Measurements from ENCODE around the gene SAMD9.
"Not testable (repeated sequence)": the region's sequence is repeated elsewhere in the genome, so short reads cannot be mapped to it uniquely, and the experiment has no call there.

Gene SAMD9

DNA sequence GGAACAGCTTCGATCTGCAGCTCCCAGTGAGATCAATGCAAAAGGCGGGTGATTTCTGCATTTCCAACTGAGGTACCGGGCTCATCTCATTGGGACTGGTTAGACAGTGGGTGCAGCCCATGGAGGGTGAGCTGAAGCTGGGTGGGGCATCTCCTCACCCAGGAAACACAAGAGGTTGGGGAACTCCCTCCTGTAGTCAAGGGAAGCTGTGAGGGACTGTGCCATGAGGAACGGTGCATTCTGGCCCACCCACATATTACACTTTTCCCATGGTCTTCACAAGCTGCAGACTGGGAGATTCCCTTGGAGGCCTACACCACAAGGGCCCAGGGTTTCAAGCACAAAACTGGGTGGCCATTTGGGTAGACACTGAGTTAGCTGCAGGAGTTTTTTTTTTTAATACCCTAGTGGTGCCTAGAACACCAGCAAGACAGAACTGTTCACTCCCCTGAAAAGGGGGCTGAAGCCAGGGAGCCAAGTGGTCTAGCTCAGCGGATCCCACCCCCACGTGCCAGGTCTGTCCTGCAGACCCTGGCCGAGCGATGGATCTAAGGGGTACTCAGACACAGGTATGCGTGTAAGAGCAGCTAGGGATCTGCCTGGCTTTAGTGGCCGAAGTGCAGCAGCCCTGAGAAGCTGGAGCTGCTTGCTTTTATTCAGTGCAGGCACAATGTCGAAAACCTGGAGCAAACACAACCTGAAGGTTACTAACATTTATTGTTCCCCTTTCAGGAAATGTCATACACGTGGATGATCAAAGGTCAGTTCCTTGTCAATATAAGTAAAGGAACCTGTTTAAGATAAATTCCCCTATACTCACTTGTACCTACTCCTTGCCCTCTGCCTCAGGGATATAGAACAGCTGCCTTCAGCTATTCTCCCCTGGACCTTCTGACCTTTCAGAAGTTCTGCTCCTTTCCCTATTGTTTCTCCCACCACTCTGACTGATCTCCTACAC is 3.1 kb upstream of the SAMD9 start:
- no peak for DNase-seq

DNA sequence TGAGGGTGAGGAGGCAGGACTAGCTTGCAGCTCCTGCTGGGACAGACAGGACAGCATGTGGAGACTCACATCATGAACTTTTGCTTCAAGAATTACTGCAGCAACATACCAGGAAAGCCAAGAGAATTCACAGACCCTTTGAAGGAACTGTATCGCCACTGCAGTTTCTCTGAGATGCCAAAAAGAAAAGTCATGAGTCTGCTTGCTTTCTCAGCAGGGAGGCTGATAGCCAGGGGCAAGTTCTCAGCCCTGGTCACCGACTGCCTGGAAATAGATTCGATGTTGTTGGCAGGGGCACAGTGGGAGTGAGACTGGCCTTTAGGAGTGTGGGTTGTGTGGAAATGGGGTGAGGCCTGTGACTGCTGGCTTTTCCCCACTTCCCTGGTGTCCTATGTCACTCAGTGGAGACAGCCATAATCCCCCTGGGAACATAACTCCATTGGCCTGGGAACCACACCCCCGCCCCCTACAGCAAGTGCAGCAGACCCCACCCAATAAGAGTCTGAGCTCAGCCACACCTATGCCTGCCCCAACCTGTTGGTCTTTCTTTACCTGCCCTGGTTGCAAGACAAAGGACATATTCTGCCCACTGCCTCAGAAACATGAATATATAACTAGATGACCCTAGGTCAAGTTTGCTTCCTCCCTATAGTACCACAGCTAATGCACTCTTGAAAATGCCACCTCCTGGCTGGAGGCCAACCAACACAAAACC is 1.6 kb upstream of the SAMD9 start:
- no peak for DNase-seq

DNA sequence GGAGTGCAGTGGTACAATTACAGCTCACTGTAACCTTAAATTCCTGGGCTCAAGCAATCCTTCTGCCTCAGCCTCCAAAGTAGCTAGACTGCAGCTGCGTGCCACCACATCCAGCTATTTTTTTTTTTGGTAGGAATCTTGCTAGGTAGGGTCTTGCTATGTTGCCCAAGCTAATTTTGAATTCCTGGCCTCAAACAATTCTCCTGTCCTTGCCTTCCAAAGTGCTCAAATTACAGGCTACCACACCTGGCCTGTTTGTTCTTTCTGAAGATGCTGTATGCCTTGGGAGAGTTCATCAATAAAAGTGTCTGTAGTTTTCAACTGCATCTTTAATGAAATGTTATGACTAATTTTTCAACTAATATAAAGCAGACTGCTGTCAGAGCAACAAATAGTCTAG is 452 bp downstream of the SAMD9 start:
- no peak for DNase-seq

DNA sequence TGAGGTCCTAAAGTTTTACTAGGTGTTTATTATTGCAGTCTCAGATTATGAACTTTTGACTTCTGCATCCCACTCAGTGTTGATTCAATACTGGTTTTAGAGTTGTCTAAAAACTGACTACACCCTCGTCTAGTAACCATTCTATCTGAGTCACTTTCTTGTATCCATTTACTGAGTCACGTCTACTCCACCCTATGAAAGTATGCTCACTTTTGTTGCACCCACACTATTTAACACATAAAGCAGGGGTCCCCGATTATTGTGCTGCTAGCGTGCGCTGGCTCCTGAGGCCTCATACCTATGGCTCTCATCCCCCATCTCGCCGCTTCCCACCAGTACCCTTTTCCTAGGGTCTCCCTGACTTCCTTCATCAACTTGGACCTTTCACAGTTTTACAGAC is 2.0 kb downstream of the SAMD9 start:
- DNase-seq = no peak

DNA sequence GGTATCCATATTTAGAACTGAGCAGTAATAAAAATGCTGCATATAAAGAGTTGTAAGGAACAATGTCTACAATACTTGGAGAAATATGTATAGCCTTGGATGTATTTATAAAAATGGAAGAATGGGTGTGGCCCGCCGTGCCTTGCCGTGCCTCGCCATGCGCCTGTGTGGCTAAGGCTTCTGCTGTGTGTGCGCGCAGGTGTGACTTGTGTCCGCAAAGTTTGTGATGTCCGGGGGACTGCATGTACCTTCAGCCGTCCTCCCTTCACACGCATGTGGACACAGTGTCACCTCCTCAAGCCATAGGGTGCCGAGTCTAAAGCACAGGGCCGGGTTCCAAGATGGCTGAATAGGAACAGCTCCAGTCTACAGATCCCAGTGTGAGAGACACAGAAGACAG is 9.8 kb downstream of the SAMD9 start:
- DNase-seq = no peak

DNA sequence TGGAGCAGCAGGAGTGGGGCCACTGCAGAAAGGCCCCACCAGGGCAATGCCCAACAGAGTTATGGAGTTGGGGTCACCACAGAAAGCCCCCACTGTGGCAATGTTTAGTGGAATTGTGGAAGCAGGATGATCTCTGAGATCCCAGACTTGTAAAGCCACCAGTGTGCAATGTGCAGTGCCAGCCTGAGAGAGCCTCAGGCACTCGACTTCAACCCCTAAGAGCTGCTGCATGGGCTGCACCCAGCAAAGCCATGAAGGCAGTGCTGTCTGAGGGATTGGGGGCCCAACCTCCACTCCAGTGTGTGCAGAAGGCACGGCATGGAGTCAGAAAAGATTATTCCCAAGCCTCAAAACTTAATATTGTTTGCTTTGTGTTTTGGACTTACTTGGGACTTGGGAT is 20.4 kb downstream of the SAMD9 start:
- no peak for DNase-seq

DNA sequence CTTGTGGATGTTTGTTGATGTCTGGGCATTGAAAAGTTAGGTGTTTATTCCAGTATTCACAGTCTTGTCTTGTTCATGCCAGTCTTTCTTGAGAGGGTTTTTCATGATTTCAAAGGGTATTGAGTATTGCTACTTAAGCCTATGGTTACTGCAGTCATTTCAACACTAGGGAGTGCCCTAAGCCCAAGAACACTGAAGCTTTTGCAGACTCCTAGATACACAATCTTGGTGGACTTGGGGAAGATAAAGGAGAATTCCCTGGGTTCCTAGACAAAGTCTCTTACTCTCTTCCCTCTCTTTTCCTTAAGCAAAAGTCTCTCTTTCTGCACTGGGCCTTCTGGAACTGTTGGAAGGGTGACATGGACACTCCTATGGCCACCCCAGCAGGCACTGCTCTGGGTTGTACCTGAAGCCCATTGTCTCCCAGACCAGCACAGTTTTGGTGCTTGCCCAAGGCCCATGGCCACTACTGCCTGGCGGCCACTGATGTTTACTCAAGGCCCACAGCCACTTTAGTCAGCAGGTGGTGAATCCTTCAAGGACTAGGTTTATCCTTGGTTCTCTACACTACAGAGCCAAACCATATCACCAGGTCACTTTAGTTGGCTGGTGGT is 24.9 kb downstream of the SAMD9 start:
- no peak for DNase-seq

DNA sequence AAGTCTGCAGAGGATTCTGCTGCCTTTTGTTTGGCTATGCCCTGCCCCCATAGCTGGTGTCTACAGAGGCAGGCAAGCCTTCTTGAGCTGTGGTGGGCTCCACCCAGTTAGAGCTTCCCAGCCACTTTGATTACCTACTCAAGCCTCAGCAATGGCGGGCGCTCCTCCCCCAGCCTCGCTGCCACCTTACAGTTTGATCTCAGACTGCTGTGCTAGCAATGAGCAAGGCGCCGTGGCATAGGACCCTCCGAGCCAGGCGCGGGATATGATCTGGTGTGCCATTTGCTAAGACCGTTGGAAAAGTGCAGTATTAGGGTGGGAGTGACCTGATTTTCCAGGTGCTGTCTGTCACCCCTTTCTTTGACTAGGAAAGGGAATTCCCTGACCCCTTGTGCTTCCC is 44.4 kb downstream of the SAMD9 start:
- not testable (repeated sequence) for DNase-seq

DNA sequence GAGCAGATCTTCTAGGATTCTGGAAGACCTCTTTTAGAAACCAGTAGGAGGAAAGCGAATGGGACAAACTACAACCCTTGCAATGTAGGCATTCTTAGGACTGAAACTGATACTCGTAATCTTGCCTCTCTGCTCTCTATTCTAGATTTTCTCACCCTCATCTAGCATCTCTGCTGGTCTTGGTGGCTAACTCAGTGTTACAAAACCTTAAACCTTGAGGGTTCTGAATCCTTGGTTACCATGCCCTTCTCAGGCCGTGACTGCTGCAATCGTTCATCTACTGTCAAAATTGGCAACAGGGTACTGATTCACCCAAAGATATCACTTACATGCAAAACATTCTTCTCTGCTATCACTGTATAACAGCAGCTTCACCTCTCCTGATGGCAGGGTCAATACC is 55.2 kb downstream of the SAMD9 start:
- DNase-seq = no peak

DNA sequence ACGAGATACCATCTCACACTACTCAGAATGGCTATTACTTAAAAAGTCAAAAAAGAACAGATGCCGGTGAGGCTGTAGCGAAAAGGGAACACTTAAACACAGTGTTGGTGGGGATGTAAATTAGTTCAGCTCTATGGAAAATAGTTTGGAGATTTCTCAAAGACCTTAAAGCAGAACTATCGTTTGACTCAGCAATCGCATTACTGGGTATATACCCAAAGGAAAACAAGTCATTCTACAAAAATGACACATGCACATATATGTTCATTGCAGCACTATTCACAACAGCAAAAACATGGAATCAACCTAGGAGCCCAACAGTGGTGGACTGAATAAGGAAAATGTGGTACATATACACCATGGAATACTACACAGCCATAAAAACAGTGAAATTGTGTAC is 56.9 kb downstream of the SAMD9 start:
- DNase-seq = no peak

DNA sequence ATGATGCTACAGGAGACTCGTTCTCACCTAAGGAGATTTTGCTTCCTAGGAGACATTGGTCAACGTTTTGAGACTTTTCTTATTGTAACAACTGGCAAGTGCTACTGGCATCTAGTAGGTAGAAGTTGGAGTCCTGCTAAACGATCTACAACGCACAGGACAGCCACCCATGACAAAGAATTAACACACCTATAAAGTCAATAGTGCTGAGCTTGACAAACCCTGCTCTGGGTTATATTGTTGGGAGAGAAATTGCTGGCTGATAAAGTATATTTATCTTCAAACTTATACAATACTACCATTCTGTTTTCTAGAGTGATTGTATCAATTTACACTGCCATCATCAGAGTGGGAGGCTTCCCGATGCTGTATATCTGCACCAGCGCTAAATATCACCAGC is 57.8 kb downstream of the SAMD9 start:
- no peak for DNase-seq

DNA sequence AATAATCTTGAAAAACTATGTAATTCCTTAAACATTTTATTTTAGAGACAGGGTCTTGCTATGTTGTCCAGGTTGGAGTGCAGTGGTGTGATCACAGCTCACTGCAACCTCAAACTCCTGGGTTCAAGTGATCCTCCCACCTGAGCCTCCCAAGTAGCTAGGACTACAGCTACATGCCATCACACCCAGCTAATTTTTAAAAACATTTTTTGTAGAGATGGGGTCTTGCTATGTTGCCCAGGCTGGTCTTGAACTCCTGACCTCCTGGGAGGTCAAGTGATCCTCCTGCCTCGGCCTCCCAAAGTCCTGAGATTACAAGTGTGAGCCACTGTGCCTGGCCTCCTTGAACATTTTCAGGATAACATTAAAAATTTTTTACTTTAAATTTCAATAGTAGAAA is 61.2 kb downstream of the SAMD9 start:
- DNase-seq = not testable (repeated sequence)

DNA sequence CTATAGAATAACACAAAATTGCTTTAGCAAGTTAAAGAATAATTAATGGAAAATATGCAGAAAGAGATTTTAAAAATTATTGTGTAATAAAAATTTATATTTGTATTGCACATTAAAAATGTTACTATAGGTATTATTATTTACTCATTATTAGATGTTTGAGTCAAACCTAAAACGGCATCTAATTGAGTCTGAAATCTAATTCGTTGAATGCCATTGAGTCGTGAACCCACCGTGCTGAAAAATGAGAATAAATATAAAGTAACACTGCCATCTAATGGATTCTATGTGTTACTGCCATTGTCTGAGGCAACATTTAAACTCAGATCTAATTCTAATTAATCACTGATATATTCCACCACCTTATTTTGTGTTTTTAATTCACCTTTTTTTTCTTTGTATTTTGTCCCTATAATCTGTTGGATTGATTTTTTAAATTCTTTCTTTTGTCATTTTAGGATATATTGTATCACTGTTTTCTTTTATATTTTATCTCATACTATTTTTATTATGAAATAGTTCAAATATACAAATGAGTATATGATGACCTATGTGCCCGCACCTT is 62.2 kb downstream of the SAMD9 start:
- peak in 1 of 58 donors; percentile 7 for DNase-seq

DNA sequence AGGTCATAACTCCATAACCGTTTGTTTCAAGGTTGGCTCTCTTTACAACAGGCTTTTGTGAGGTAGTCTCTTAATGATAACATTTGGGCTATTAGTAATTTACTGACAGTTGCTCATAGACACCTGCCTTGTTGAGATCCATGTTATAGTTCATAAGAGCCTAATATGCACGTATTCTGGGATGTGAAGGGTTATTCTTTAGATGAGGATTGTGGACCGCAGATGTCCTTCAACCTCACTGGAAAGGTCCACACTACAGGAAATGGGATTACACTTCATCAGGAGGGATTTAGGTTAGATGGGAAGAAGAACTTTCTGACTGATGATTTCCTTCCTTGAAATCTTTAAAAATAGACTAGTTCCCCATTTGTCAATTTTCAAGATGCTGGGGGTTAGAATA is 62.8 kb downstream of the SAMD9 start:
- DNase-seq = no peak

DNA sequence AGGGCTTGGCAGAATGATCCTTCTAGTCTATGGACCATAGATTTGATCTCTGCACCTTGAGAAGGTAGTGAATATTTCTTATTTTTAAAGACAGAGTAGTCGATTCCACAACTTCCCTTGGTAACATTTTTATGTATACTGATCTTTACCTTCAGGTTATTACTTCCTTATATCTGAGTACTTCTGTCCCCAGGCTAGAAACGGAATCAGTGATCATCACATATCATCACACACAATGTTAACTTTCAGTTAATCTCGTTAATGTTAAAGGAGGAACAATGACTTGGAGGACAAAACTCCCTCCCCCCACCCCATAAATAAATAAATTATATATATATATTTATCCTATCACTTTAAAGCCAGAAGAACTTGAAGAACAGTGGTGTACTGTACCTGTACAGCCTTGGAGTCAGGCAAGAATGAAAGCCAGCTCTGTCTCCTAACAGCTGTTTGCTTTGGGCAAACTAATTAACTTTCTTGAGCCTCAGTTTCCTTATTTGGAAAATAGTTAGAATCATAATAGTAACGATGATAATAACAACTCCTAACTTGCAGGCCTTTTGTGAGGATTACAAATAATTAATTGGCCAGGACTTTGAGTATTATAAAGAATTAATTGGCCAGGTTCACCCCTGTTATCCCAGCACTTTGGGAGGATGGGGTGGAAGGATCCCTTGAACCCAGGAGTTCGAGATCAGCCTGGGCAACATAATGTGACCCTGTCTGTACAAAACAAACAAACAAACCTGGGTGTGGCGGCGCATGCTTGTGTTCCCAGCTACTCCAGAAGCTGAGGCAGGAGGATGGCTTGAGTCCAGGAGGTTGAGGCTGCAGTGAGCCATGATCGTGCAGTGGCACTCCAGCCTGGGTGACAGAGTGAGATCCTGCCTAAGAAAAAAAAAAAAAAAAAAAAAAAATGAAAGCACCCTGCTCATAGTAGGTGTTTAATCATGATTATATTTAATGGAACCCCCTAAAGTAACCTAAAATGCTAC is 63.5 kb downstream of the SAMD9 start:
- no peak for DNase-seq

DNA sequence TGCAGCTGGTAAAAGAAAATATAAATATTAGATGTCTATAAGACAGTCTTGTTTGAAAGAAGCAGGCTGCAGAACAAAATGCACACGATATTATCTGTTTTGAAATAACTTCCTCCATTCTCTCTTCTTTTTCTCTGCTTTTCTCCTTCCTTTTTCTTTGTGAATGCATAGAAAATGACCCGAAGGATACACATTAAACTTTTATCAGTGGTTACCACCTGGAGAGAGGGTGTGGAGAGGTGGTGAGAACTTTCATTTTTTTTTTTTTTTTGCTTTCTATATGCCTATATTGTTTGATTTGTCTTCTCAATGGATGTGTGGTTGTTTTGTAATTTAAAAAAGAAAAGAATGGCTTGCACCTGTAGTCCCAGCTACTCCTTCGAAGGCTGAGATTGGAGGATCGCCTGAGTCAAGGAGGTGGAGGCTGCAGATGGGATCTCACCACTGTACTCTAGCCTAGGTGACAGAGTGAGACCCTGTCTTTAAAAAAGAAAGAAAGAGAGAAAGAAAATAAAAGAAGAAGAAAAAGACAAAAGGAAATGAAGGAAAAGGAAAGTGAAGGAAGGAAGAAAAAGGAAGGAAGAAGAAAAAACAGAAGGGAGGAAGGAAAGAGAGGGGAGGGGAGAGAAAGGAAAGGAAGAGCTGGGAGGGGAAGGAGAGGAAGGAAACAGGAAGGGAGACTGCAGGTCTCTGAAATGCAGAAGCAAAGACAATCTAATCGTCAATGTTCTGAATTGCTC is 64.4 kb downstream of the SAMD9 start:
- no peak for DNase-seq

DNA sequence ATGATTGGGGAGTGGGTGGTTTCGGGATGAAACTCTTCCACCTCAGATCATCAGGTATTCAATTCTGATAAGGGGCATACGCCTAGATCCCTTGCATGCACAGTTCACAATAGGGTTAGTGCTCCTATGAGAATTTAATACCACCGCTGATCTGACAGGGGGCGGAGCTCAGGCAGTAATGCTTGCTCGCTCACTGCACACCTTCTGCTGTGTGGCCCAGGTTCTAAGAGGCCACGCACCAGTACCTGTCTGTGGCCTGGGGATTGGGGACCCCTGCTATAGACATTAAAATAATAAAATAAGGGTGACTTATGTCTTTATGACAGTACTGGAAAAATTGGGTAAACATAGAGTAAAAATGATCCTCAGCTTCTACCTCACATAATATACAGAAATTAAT is 66.1 kb downstream of the SAMD9 start:
- no peak for DNase-seq
